OCI-LY3 (cell line): ENCODE data around the gene CETP.
"Not testable (repeated sequence)": the region's sequence is repeated elsewhere in the genome, so short reads cannot be mapped to it uniquely, and the experiment has no call there.

ENCODE experiments used
- CTCF ChIP-seq: fragments of 200-600, 300-600 bp; sonication (generic); IDR thresholded peaks from 2 replicates; pipeline ENCODE4 v1.5.1; 2014; ENCODE audit warnings: antibody characterized with exemption, low read length, low read depth
- EZH2phosphoT487 ChIP-seq: fragments of 200-600 bp; shearing (Covaris generic); IDR thresholded peaks from 2 replicates; pipeline ENCODE4 v1.6.1; 2018; ENCODE audit warnings: antibody characterized with exemption, mixed run types, low read depth

- not testable (repeated sequence) for TF ChIP-seq CTCF, EZH2phosphoT487
Measured at GRCh38 chr16:56973899-56974298, 12.1 kb downstream of the CETP start.
